ENCODE data around the gene RHBDF2. TPM values are rescaled to one million over a fixed set of nuclear protein-coding genes. Genes with fewer than 3 reads are reported as not detected.

The RHBDF2 gene
- total and polyA plus RNA-seq, 2 experiments from 2014 or later, result 4.9 to 11.0 TPM

DNA sequence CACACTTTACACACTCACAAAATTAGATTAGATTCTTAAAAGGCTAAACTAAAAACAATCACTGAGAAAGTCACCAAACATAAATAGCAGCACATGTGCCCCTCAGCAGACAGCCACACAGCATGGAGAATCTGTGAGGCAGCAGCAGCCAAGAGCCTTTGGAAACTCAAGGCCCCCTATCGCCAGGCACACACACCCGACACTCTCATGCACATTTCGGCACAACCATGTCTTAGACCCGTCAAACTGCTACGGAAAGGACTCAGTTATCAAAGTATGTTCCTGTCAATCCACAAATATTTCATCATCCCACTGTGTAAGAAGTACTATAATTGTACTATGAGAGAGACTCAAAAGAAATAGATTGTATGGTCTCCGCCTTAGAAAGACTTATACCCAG is 69.2 kb downstream of the RHBDF2 start:
- no peaks in the 10 kb centered on the region for H3K9me2 ChIP-seq (replicated peaks; ENCODE audit: insufficient read depth)
- H3K4me2 ChIP-seq, result no peak overlapping the region
- H3K4me3 ChIP-seq, result no peak overlapping the region
- DNase-seq (ENCODE audit: low spot score), result no peak
- no peaks in the 10 kb centered on the region for H3K4me1 ChIP-seq (ENCODE audit: insufficient read depth)
- peaks cover 76% of the 10 kb centered on the region for H3K79me2 ChIP-seq
- 84% methylated on average over 6 of the region's 6 CpGs for whole genome bisulfite sequencing (ENCODE audit: low lambda C conversion rate, missing lambda C conversion rate)
- no peak overlapping the region for H2AFZ ChIP-seq
- H4K20me1 ChIP-seq (ENCODE audit: insufficient read depth, poor library complexity, severe bottlenecking), result peaks cover 40% of the 10 kb centered on the region
- TF ChIP-seq EZH2 (IDR thresholded peaks at IDR 0.05; ENCODE audit: borderline replicate concordance) (no peak), EZH2phosphoT487 (IDR thresholded peaks at IDR 0.05; ENCODE audit: low read depth, severe bottlenecking, unreplicated experiment) (no peak)
- TF ChIP-seq, protein P1, sequence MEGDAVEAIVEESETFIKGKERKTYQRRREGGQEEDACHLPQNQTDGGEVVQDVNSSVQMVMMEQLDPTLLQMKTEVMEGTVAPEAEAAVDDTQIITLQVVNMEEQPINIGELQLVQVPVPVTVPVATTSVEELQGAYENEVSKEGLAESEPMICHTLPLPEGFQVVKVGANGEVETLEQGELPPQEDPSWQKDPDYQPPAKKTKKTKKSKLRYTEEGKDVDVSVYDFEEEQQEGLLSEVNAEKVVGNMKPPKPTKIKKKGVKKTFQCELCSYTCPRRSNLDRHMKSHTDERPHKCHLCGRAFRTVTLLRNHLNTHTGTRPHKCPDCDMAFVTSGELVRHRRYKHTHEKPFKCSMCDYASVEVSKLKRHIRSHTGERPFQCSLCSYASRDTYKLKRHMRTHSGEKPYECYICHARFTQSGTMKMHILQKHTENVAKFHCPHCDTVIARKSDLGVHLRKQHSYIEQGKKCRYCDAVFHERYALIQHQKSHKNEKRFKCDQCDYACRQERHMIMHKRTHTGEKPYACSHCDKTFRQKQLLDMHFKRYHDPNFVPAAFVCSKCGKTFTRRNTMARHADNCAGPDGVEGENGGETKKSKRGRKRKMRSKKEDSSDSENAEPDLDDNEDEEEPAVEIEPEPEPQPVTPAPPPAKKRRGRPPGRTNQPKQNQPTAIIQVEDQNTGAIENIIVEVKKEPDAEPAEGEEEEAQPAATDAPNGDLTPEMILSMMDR (IDR thresholded peaks at IDR 0.05; ENCODE audit: poor library complexity), result no peak
- no peaks in the 10 kb centered on the region for H3K36me3 ChIP-seq (replicated peaks; ENCODE audit: insufficient read depth, low read depth)
- no peaks in the 10 kb centered on the region for H3K9me3 ChIP-seq (ENCODE audit: low read depth)
- H3K27me3 ChIP-seq, result no peaks in the 10 kb centered on the region
- no peak overlapping the region for H3K27ac ChIP-seq

DNA sequence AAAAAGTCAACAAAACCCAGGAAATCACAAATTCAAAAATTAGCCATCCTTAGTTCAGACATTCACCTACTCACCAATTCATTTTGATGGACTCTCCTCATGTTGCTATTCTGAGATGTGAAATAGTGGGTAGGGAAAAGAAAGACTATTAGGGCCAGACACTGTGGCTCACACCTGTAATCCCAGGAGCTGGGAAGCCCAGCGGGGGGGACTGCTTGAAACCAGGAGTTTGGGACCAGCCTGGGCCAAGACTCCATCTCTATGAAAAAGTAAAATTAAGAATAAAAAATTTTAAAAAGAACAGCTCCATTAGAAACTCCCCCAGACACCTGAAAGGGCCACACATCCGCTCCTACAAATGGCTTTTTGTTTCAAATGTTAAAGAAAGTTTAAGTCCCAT is 69.7 kb downstream of the RHBDF2 start:
- no peak for TF ChIP-seq EZH2 (IDR thresholded peaks at IDR 0.05; ENCODE audit: borderline replicate concordance)
- TF ChIP-seq, protein P1 (IDR thresholded peaks at IDR 0.05; ENCODE audit: poor library complexity), result no peak
- no peak for TF ChIP-seq EZH2phosphoT487 (IDR thresholded peaks at IDR 0.05; ENCODE audit: low read depth, severe bottlenecking, unreplicated experiment)
- peaks cover 73% of the 10 kb centered on the region for H3K79me2 ChIP-seq
- H4K20me1 ChIP-seq (ENCODE audit: insufficient read depth, poor library complexity, severe bottlenecking), result peaks cover 39% of the 10 kb centered on the region

DNA sequence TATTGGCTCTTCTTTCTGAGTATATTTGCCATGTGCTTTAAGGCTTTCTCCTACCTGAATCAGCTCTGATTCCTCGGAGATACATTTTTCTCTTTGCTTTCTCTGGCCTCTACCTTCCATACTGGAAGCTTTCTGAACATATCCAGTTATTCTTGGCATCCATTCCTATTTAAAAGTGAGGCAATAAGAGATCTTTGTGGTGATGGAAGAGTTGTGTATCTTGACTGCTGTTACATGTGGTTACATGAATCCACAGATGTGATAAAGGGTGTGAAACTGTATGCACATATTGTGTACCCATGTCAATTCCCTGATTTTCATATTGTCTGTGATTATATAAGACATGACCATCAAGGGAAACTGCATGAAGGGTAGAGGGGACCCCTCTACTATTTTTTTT is 72.7 kb downstream of the RHBDF2 start:
- WGBS (ENCODE audit: low lambda C conversion rate, missing lambda C conversion rate), result 98% methylated on average over 1 of the region's 1 CpG
- Histone ChIP-seq H3K9me3 (ENCODE audit: low read depth) (no peaks in the 10 kb centered on the region), H3K27ac (no peak overlapping the region), H2AFZ (no peak overlapping the region), H3K4me2 (no peak overlapping the region), H3K79me2 (peaks cover 59% of the 10 kb centered on the region), H3K4me3 (no peak overlapping the region), H3K36me3 (replicated peaks; ENCODE audit: insufficient read depth, low read depth) (no peaks in the 10 kb centered on the region), H4K20me1 (ENCODE audit: insufficient read depth, poor library complexity, severe bottlenecking) (peaks cover 21% of the 10 kb centered on the region), H3K27me3 (no peaks in the 10 kb centered on the region), H3K4me1 (ENCODE audit: insufficient read depth) (no peaks in the 10 kb centered on the region), H3K9me2 (replicated peaks; ENCODE audit: insufficient read depth) (no peaks in the 10 kb centered on the region)
- TF ChIP-seq, protein P1 (IDR thresholded peaks at IDR 0.05; ENCODE audit: poor library complexity), result no peak
- no peak for TF ChIP-seq EZH2 (IDR thresholded peaks at IDR 0.05; ENCODE audit: borderline replicate concordance)
- no peak for TF ChIP-seq EZH2phosphoT487 (IDR thresholded peaks at IDR 0.05; ENCODE audit: low read depth, severe bottlenecking, unreplicated experiment)
- DNase-seq (ENCODE audit: low spot score), result no peak

More for the DNA sequence above, 69.7 kb downstream of the RHBDF2 start:
- H3K9me3 ChIP-seq (ENCODE audit: low read depth), result no peaks in the 10 kb centered on the region
- no peak overlapping the region for H3K4me2 ChIP-seq
- H3K9me2 ChIP-seq (replicated peaks; ENCODE audit: insufficient read depth), result no peaks in the 10 kb centered on the region
- no peak overlapping the region for H2AFZ ChIP-seq
- H3K4me3 ChIP-seq, result no peak overlapping the region
- 81% methylated on average over 2 of the region's 2 CpGs for WGBS (ENCODE audit: low lambda C conversion rate, missing lambda C conversion rate)
- H3K27ac ChIP-seq, result no peak overlapping the region
- no peaks in the 10 kb centered on the region for H3K27me3 ChIP-seq
- H3K36me3 ChIP-seq (replicated peaks; ENCODE audit: insufficient read depth, low read depth), result no peaks in the 10 kb centered on the region
- no peak for DNase-seq (ENCODE audit: low spot score)
- H3K4me1 ChIP-seq (ENCODE audit: insufficient read depth), result no peaks in the 10 kb centered on the region
